ENCODE measurements around the gene C2CD2L. TPM values are rescaled to one million over a fixed set of nuclear protein-coding genes. Genes with fewer than 3 reads are reported as not detected.

C2CD2L gene
- total and polyA plus RNA-seq, 2 of the 13 experiments (the other 11 are each of a cell fraction or from before 2014, with no cell fraction given): 3.7 to 5.5 TPM

DNA sequence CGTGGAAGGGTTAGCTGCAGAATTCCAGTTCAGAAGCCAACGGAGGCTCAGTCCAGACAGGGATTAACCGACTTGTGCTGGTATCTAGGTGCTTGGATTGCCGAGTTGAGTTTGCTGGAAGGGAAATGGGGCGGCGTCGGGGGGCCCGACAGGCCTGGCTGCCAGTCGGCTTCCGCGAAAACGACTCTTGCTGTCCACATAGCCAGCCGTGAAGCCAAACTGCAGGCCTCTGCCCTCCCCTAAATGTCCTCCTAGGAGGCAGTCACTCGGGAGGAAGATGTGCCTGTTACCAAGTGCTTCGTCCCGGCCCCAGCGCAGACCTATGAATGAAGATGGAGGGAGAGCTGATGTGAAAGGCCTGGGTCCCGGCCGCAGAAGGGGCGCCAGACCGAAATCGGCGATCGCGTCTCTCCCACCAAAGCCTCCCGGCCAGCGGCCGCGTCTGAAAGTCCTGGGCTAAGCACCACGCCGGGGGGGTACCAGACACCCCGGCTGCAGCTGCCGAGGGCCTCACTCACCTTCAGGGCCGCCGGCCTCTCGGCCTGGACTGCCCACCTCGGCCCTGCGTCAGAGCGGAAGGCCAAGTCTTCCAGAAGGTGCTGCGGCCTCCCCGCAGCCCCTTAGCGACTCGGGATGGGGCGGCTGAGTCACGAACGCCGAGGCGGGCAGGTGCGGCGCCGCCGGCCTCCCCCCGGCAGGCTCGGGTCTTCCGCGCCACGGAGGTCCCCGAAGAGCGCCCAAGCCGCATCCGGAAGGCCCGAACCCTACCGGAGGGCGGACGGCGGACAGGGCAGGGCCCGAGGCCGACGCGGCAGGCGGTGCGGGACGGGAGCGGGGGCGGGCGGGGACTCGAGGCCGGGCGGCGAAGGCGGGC is 13.0 kb upstream of the C2CD2L start (continued):
- TF ChIP-seq RFX1 (IDR thresholded peaks at IDR 0.05): no peak
- TF ChIP-seq SRSF9 (IDR thresholded peaks at IDR 0.05; ENCODE audit: borderline replicate concordance, insufficient read depth, low read depth, low read length, poor library complexity, severe bottlenecking): no peak
- TF ChIP-seq PLSCR1 (CRISPR knock-in tag; IDR thresholded peaks at IDR 0.05; ENCODE audit: borderline replicate concordance): no peak
- TF ChIP-seq HDAC1 (CRISPR knock-in tag; IDR thresholded peaks at IDR 0.05): no peak
- 0 out of 2 replicates have a peak, but pooled peaks have one; percentile 10 for TF ChIP-seq ZNF678 (CRISPR knock-in tag; IDR thresholded peaks at IDR 0.05)
- no peak for TF ChIP-seq SOX13 (IDR thresholded peaks at IDR 0.05)
- no peak for TF ChIP-seq SOX13 (CRISPR knock-in tag; conservative IDR thresholded peaks at IDR 0.05 in 1 of 2, IDR thresholded peaks at IDR 0.05 in 1 of 2)
- TF ChIP-seq ZNF607 (CRISPR knock-in tag; IDR thresholded peaks at IDR 0.05; ENCODE audit: borderline replicate concordance): 0 out of 2 replicates have a peak, but pooled peaks have one; percentile 64
- TF ChIP-seq ZNF816 (CRISPR knock-in tag; IDR thresholded peaks at IDR 0.05; ENCODE audit: borderline replicate concordance): no peak
- TF ChIP-seq ZNF235 (CRISPR knock-in tag; IDR thresholded peaks at IDR 0.05; ENCODE audit: borderline replicate concordance): peak; percentile 9; the same call in 1 of the 2 replicates

DNA sequence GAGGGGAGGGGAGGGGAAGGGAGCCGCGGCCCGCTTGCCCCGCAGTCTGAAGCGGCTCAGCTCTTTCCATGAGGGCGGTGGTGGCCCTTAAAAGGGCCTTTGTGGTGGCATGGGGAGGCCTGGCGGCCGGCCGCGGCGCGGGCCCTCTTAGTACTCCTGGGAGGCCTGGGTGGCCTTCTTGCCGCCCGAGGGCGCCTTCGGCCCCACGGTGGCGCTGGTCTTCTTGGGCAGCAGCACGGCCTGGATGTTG is 12.4 kb upstream of the C2CD2L start:
- H3K27ac ChIP-seq (ENCODE audit: extremely low read length, insufficient read depth, low read length): peak overlapping the region; percentile 78
- POLR2A ChIA-PET: interaction anchor here (0.7 to 3.1 kb wide), 22 partner anchors 9 to 274 kb away, joined by 3 to 109 read pairs (median 5); partner anchors contain the start of genes C2CD2L, HINFP, HMBS and RPS25
- peaks cover 38% of the 10 kb centered on the region for H3K4me1 ChIP-seq (ENCODE audit: insufficient read depth, low read length)
- intact Hi-C loops (cut with micrococcal nuclease; ENCODE audit: unreplicated experiment): loop anchor here (2.0 kb wide), 4 partner anchors 30 to 64 kb away; partner anchors contain the start of genes HYOU1 and SLC37A4
- FAIRE-seq: no peak
- H2AFZ ChIP-seq (ENCODE audit: low read length): no peak overlapping the region
- peaks cover 10 to 36% of the 10 kb centered on the region in 2 experiments; a peak in 4 of 5 replicates for H3K36me3 ChIP-seq (replicated peaks in 1 of 2; ENCODE audit: control insufficient read depth in 1 of 2, insufficient read depth in 2 of 2, low read length in 2 of 2)
- in situ Hi-C loops (cut with HindIII; ENCODE audit: extremely low pct_ligation_motif_present, low pct_unique_long_range_greater_than_20kb): no loop called here
- BruUV-seq (replicated peaks): no TSS peak
- peaks cover 31% of the 10 kb centered on the region for H3K79me2 ChIP-seq (ENCODE audit: insufficient read depth, low read length)
- H3K9ac ChIP-seq (ENCODE audit: insufficient read depth, low read depth, low read length): peak overlapping the region; percentile 93
- CTCF ChIA-PET (ENCODE audit: low intra/inter-chr PET ratio, low total read pairs): no interaction called here
- no peaks in the 10 kb centered on the region for H3K27me3 ChIP-seq (ENCODE audit: control insufficient read depth in 1 of 2, insufficient read depth in 2 of 2, low read length in 2 of 2)
- peak overlapping the region; percentile 78 to 93 (median 91) for H3K4me3 ChIP-seq (replicated peaks in 1 of 3; ENCODE audit: insufficient read depth in 1 of 3, low read depth in 2 of 3, low read length in 3 of 3)
- ATAC-seq: peak; percentile 81
- peaks cover 16% of the 10 kb centered on the region for H4K20me1 ChIP-seq (ENCODE audit: insufficient read depth, low read length)
- DNase-seq (ENCODE audit: low spot score): peak; percentile 64
- no CpG with 5 or more reads among the region's 19 CpGs for WGBS (ENCODE audit: low lambda C conversion rate)
- H3K4me2 ChIP-seq (ENCODE audit: low read depth, low read length): peak overlapping the region; percentile 64
- H3K9me3 ChIP-seq (ENCODE audit: low read length): no peaks in the 10 kb centered on the region
- TF ChIP-seq HNRNPL (IDR thresholded peaks at IDR 0.05; ENCODE audit: low read depth, low read length): 0 out of 2 replicates have a peak, but pooled peaks have one; percentile 51
- TF ChIP-seq, protein P1, sequence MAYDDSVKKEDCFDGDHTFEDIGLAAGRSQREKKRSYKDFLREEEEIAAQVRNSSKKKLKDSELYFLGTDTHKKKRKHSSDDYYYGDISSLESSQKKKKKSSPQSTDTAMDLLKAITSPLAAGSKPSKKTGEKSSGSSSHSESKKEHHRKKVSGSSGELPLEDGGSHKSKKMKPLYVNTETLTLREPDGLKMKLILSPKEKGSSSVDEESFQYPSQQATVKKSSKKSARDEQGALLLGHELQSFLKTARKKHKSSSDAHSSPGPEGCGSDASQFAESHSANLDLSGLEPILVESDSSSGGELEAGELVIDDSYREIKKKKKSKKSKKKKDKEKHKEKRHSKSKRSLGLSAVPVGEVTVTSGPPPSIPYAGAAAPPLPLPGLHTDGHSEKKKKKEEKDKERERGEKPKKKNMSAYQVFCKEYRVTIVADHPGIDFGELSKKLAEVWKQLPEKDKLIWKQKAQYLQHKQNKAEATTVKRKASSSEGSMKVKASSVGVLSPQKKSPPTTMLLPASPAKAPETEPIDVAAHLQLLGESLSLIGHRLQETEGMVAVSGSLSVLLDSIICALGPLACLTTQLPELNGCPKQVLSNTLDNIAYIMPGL (CRISPR knock-in tag; IDR thresholded peaks at IDR 0.05; ENCODE audit: borderline replicate concordance in 1 of 2, low read depth in 1 of 2): peak; percentile 96 to 98; a peak in 2 of 4 replicates
- no peak for TF ChIP-seq ISX (CRISPR knock-in tag; conservative IDR thresholded peaks at IDR 0.05)
- TF ChIP-seq SAP130 (CRISPR knock-in tag; IDR thresholded peaks at IDR 0.05; ENCODE audit: low read depth): peak; percentile 79; the same call in 1 of the 2 replicates
- TF ChIP-seq HBP1 (CRISPR knock-in tag; IDR thresholded peaks at IDR 0.05; ENCODE audit: low read depth): 0 out of 2 replicates have a peak, but pooled peaks have one; percentile 64
- TF ChIP-seq NR2F6 (IDR thresholded peaks at IDR 0.05): no peak
- TF ChIP-seq NR2F6 (CRISPR knock-in tag; IDR thresholded peaks at IDR 0.05): 0 out of 2 replicates have a peak, but pooled peaks have one; percentile 8
- TF ChIP-seq SNAI1 (CRISPR knock-in tag; IDR thresholded peaks at IDR 0.05; ENCODE audit: borderline replicate concordance): peak; percentile 62; the same call in 1 of the 2 replicates
- peak; percentile 51; the same call in 1 of the 2 replicates for TF ChIP-seq ZNF761 (CRISPR knock-in tag; conservative IDR thresholded peaks at IDR 0.05)

All from HepG2 (cell line).